Measurements from ENCODE around the gene COPS6.
"Not testable (repeated sequence)": the region's sequence is repeated elsewhere in the genome, so short reads cannot be mapped to it uniquely, and the experiment has no call there.

Gene COPS6

GRCh38 chr7:100126239-100126930 lies 37.6 kb downstream of the COPS6 start:
- DNase-seq (ENCODE audit: low read depth in 2 of 2), result no peak

GRCh38 chr7:100126931-100127865 lies 38.4 kb downstream of the COPS6 start, which contains the start of gene MBLAC1:
Gene MBLAC1, plus strand, starts transcription at chr7:100126967. Its CDS starts 429 bp downstream, at chr7:100127396.
- DNase-seq (ENCODE audit: low read depth in 2 of 2), result peak; percentile 82 to 83

- peak in 1 of 2 donors; percentile 6 for DNase-seq (ENCODE audit: low read depth in 2 of 2)
These were observed 39.3 kb downstream of the COPS6 start for GRCh38 chr7:100127866-100128636.

GRCh38 chr7:100128637-100128963 lies 39.8 kb downstream of the COPS6 start:
- DNase-seq (ENCODE audit: low read depth in 2 of 2), result no peak

- not testable (repeated sequence) for DNase-seq (ENCODE audit: low read depth in 2 of 2)
These were observed 41.4 kb downstream of the COPS6 start for GRCh38 chr7:100130220-100130607.

GRCh38 chr7:100130608-100131453 lies 42.1 kb downstream of the COPS6 start:
- peak; percentile 62 to 70 for DNase-seq (ENCODE audit: low read depth in 2 of 2)

GRCh38 chr7:100132126-100132525 lies 43.4 kb downstream of the COPS6 start:
- no peak for DNase-seq (ENCODE audit: low read depth in 2 of 2)

GRCh38 chr7:100132697-100133151 lies 44.0 kb downstream of the COPS6 start:
- DNase-seq (ENCODE audit: low read depth in 2 of 2), result peak in 1 of 2 donors; percentile 41

- DNase-seq (ENCODE audit: low read depth in 2 of 2), result no peak
These were observed 49.3 kb downstream of the COPS6 start for GRCh38 chr7:100137851-100138760.

- DNase-seq (ENCODE audit: low read depth in 2 of 2), result no peak
These were observed 52.8 kb downstream of the COPS6 start for GRCh38 chr7:100141555-100141949.
